Epithelial cell of proximal tubule (primary cell): ENCODE results near the gene GFPT1. TPM values are rescaled to one million over a fixed set of nuclear protein-coding genes. Genes with fewer than 3 reads are reported as not detected.

Source experiments
- DNase-seq: peaks from one replicate; pipeline ENCODE4 v3.0.0-alpha.2; 2011; ENCODE audit warnings: low read depth
- H3K4me3 ChIP-seq: 2 replicates; pipeline ENCODE4 v1.5.1; 2011; ENCODE audit warnings: low read depth, mild to moderate bottlenecking, low read length
- total RNA-seq: library from RNA; depleted of rRNA; stranded (reverse); fragments of >200 nt; gene quantifications from 2 replicates; pipeline ENCODE4 v1.2.3, GENCODE V29; 2015
- TF ChIP-seq, protein P1 (sequence below): conservative IDR thresholded peaks from 2 replicates; pipeline ENCODE4 v1.5.1; 2012; ENCODE audit warnings: low read depth, mild to moderate bottlenecking, low read length

Gene GFPT1
- total RNA-seq, 1 donor from 2014 or later: 20.3 TPM

- H3K4me3 ChIP-seq: no peak overlapping the region
- no peak for DNase-seq
- TF ChIP-seq, protein P1, sequence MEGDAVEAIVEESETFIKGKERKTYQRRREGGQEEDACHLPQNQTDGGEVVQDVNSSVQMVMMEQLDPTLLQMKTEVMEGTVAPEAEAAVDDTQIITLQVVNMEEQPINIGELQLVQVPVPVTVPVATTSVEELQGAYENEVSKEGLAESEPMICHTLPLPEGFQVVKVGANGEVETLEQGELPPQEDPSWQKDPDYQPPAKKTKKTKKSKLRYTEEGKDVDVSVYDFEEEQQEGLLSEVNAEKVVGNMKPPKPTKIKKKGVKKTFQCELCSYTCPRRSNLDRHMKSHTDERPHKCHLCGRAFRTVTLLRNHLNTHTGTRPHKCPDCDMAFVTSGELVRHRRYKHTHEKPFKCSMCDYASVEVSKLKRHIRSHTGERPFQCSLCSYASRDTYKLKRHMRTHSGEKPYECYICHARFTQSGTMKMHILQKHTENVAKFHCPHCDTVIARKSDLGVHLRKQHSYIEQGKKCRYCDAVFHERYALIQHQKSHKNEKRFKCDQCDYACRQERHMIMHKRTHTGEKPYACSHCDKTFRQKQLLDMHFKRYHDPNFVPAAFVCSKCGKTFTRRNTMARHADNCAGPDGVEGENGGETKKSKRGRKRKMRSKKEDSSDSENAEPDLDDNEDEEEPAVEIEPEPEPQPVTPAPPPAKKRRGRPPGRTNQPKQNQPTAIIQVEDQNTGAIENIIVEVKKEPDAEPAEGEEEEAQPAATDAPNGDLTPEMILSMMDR: no peak
Measured at GRCh38 chr2:69271831-69272257, 115.2 kb downstream of the GFPT1 start.

Other genes with a start within 250 kb of the GFPT1 start
- gene NFU1, start 50.2 kb upstream of the GFPT1 start, total RNA-seq: 32.1 and 54.1 TPM in 2 replicates